OCI-LY1 (cell line): ENCODE results near the gene KIRREL3.

ENCODE experiments used
- EZH2 ChIP-seq: fragments of 200-600 bp; sonication (generic), shearing (Covaris generic); IDR thresholded peaks from 2 replicates; pipeline ENCODE4 v1.8.0; 2017; ENCODE audit warnings: borderline replicate concordance, mixed run types, mild to moderate bottlenecking, antibody characterized with exemption, low read length, moderate library complexity, mixed read lengths
- TF ChIP-seq, protein P1 (sequence below): fragments of 200-600 bp; sonication (generic), shearing (Covaris generic); IDR thresholded peaks from 2 replicates; pipeline ENCODE4 v1.5.1; 2017; ENCODE audit warnings: mild to moderate bottlenecking, antibody characterized with exemption, low read length, moderate library complexity, mixed read lengths

DNA sequence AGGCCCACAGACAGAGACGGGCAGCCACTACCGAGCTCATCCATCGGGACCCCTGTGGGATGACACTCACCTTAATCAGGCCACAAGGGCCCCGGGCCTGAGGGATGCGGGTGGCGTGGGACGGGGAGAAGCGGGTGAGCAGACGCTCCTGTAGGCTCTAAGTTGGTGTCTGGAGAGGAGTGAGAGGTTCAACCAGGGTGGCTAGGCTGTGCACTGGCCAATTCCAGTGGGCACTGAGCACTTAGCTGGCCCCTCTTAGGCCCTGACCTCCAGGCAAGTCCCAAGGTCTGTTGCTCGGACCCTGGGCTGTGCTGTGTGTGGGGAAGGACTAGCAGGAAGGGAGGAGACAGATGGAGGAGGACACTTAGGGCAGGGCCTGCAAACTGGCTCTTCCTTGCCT is 505.7 kb downstream of the KIRREL3 start:
- TF ChIP-seq, protein P1, sequence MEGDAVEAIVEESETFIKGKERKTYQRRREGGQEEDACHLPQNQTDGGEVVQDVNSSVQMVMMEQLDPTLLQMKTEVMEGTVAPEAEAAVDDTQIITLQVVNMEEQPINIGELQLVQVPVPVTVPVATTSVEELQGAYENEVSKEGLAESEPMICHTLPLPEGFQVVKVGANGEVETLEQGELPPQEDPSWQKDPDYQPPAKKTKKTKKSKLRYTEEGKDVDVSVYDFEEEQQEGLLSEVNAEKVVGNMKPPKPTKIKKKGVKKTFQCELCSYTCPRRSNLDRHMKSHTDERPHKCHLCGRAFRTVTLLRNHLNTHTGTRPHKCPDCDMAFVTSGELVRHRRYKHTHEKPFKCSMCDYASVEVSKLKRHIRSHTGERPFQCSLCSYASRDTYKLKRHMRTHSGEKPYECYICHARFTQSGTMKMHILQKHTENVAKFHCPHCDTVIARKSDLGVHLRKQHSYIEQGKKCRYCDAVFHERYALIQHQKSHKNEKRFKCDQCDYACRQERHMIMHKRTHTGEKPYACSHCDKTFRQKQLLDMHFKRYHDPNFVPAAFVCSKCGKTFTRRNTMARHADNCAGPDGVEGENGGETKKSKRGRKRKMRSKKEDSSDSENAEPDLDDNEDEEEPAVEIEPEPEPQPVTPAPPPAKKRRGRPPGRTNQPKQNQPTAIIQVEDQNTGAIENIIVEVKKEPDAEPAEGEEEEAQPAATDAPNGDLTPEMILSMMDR, result no peak
- no peak for TF ChIP-seq EZH2
